Chondrocyte (in vitro differentiated cells): ENCODE data around the gene TBC1D16. TPM values are rescaled to one million over a fixed set of nuclear protein-coding genes. Genes with fewer than 3 reads are reported as not detected.
A peak's percentile ranks its signal among the peaks of the same experiment; 100 is the strongest.

Experiments
- DNase-seq: peaks from one replicate; pipeline ENCODE4 v3.0.0; 2021; ENCODE audit warnings: mixed read lengths, low spot score
- H3K27ac Mint-ChIP-seq: one replicate; pipeline ENCODE4 v1.8.0; 2021; ENCODE audit warnings: mild to moderate bottlenecking, moderate library complexity, mixed read lengths; ENCODE audit not compliant: unreplicated experiment
- H3K27me3 Mint-ChIP-seq: 2 replicates; pipeline ENCODE4 v1.8.0; 2021; ENCODE audit warnings: low read depth, mixed read lengths
- H3K36me3 Mint-ChIP-seq: 2 replicates; pipeline ENCODE4 v1.8.0; 2021; ENCODE audit warnings: low read depth, mixed read lengths
- H3K4me1 Mint-ChIP-seq: 2 replicates; pipeline ENCODE4 v1.8.0; 2021; ENCODE audit warnings: low read depth, mild to moderate bottlenecking, mixed read lengths
- H3K4me3 Mint-ChIP-seq: one replicate; pipeline ENCODE4 v1.8.0; 2021; ENCODE audit warnings: mild to moderate bottlenecking, moderate library complexity, mixed read lengths; ENCODE audit not compliant: unreplicated experiment
- H3K9me3 Mint-ChIP-seq: 2 replicates; pipeline ENCODE4 v1.8.0; 2021; ENCODE audit warnings: low read depth, mixed read lengths
- total RNA-seq: library from RNA; stranded (reverse); gene quantifications from 3 replicates; pipeline ENCODE4 v1.2.1, GENCODE V29; 2021
- TF ChIP-seq, protein P1 (sequence below): fragments of 200-600 bp; sonication (generic); IDR thresholded peaks from 2 replicates; pipeline ENCODE4 v1.5.0; 2021; ENCODE audit warnings: antibody characterized with exemption, mild to moderate bottlenecking, moderate library complexity

The TBC1D16 gene
- total RNA-seq, 1 donor from 2014 or later, result 51.4 TPM

GRCh38 chr17:80005360-80006338 lies 30.0 kb downstream of the TBC1D16 start:
- Mint-ChIP-seq H3K27ac (peak overlapping the region; percentile 51), H3K4me3 (no peak overlapping the region), H3K27me3 (no peaks in the 10 kb centered on the region), H3K36me3 (peaks cover 8% of the 10 kb centered on the region), H3K9me3 (no peaks in the 10 kb centered on the region), H3K4me1 (peaks cover 5% of the 10 kb centered on the region)
- no peak for DNase-seq
- TF ChIP-seq, protein P1, sequence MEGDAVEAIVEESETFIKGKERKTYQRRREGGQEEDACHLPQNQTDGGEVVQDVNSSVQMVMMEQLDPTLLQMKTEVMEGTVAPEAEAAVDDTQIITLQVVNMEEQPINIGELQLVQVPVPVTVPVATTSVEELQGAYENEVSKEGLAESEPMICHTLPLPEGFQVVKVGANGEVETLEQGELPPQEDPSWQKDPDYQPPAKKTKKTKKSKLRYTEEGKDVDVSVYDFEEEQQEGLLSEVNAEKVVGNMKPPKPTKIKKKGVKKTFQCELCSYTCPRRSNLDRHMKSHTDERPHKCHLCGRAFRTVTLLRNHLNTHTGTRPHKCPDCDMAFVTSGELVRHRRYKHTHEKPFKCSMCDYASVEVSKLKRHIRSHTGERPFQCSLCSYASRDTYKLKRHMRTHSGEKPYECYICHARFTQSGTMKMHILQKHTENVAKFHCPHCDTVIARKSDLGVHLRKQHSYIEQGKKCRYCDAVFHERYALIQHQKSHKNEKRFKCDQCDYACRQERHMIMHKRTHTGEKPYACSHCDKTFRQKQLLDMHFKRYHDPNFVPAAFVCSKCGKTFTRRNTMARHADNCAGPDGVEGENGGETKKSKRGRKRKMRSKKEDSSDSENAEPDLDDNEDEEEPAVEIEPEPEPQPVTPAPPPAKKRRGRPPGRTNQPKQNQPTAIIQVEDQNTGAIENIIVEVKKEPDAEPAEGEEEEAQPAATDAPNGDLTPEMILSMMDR, result peak; percentile 95

DNA sequence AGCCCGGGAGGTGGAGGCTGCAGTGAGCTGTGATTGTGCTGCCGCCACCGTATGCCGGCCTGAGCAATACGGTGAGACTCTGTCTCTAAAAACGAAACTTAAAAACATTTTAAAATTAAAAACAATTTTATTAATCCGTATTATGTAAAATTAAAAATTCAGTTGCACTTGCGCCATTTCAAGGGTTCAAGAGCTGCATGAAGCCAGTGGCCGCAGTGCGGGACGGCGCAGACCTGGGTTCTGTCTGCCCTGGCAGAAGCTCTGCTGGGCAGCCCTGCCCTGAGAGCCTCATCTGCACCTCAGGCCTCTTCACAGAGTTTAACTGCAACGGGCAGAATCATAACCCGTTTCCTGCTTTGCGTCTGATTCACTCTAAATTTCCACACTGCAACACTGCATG lies 31.7 kb downstream of the TBC1D16 start:
- TF ChIP-seq, protein P1, result no peak
- Mint-ChIP-seq H3K27me3 (no peaks in the 10 kb centered on the region), H3K4me3 (no peak overlapping the region), H3K36me3 (peaks cover 6% of the 10 kb centered on the region), H3K9me3 (no peaks in the 10 kb centered on the region), H3K4me1 (peaks cover 5% of the 10 kb centered on the region), H3K27ac (no peak overlapping the region)
- DNase-seq, result no peak

DNA sequence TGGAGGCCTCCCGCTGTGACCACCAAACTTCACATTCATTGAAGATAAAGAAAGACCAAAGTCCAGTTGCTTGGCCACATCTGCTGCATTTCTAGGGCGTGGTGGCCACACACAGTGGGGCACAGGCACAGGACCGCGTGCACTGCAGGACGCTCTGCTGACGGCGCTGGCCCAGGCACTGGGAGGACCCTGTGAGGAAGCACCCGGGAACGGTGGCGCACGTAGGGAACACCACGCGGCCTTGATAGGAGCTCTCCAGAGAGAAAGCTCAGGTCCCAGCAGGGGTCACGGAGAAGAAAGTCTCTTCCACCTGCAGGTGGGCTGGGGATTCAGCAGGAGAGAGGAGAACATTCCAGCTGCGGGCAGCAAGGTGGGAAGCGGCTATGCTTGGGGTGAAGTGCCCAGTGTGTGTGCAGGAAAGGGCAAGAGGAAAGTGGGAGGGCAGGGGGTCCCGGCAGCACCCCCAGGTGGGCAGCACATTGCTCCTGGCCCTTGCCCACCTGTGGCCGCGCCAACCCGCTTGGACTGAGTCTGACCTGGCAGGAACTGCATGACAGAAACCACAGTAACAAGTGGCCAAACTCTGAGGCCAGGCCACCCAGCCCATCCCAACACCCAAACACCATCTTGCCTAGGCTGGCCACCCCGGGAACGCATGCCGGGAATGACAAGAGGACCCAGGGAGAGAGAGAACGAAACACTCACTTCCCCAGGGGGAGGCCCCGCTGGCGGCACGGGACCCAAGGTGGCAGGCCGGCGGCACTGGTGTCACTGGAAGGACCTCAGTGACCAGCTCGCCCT lies 32.8 kb downstream of the TBC1D16 start:
- TF ChIP-seq, protein P1, result no peak
- H3K9me3 Mint-ChIP-seq, result no peaks in the 10 kb centered on the region
- H3K36me3 Mint-ChIP-seq, result peaks cover 8% of the 10 kb centered on the region
- no peaks in the 10 kb centered on the region for H3K27me3 Mint-ChIP-seq
- peaks cover 5% of the 10 kb centered on the region for H3K4me1 Mint-ChIP-seq
- no peak for DNase-seq
- no peak overlapping the region for H3K27ac Mint-ChIP-seq
- H3K4me3 Mint-ChIP-seq, result no peak overlapping the region

DNA sequence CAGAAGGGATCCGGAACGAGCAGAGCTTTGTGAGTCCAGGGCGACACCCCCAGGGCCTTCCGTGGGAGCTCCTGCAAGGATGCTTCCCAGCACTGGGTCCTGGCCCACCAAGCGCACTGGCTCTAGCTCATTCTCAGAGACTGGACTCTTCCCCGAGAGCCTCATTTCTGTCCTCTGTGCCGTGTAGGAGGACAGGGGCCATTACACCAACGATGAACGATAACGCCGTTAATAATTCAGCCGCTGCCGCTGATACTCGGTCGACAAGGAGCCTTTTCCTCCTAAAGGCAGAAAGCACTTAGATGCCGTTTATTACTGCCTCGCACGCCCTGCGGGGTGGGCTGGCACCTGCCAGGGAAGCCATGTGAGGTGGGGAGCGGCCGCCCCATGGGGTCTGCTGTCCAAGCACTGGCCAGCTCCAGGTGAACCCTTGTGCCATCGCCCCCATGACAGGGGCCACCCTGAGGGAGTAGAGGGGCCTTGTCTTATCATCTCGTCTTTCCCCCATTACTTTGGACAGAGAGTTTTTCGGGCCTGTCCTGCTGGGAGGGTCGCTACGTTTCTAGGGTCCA lies 33.5 kb downstream of the TBC1D16 start:
- TF ChIP-seq, protein P1, result no peak
- H3K4me1 Mint-ChIP-seq, result peaks cover 11% of the 10 kb centered on the region
- H3K27me3 Mint-ChIP-seq, result no peaks in the 10 kb centered on the region
- no peak overlapping the region for H3K4me3 Mint-ChIP-seq
- H3K36me3 Mint-ChIP-seq, result peaks cover 8% of the 10 kb centered on the region
- no peaks in the 10 kb centered on the region for H3K9me3 Mint-ChIP-seq
- H3K27ac Mint-ChIP-seq, result no peak overlapping the region
- no peak for DNase-seq
